Peyer's patch (tissue), 4 donors: ENCODE data around the gene RERG. TPM values are rescaled to one million over a fixed set of nuclear protein-coding genes. Genes with fewer than 3 reads are reported as not detected.
"Not testable (repeated sequence)": the region's sequence is repeated elsewhere in the genome, so short reads cannot be mapped to it uniquely, and the experiment has no call there.

Experiments used
- DNase-seq, 3 donors: peaks; one replicate each; pipeline ENCODE4 v3.0.0-alpha.2; 2017 to 2019
- H3K27ac ChIP-seq, 4 donors: fragments of 200-600 bp; sonication (generic); one replicate each; pipeline ENCODE4 v1.5.1; 2016 to 2019
- H3K27me3 ChIP-seq, 2 donors: fragments of 200-600 bp; sonication (generic); one replicate each; pipeline ENCODE4 v1.5.1; 2019
- H3K36me3 ChIP-seq, 3 donors: fragments of 200-600 bp; sonication (generic); one replicate each; pipeline ENCODE4 v1.5.1; 2016 to 2019
- H3K4me1 ChIP-seq, 4 donors: fragments of 200-600 bp; sonication (generic); one replicate each; pipeline ENCODE4 v1.5.1; 2016 to 2019
- H3K4me3 ChIP-seq, 4 donors: fragments of 200-600 bp; sonication (generic); 1 replicate in 3 of 4; 2 replicates in 1 of 4; pipeline ENCODE4 v1.5.1; 2016 to 2019; ENCODE audit warnings: mild to moderate bottlenecking in 1 of 4
- H3K9me3 ChIP-seq, 4 donors: fragments of 200-600 bp; sonication (generic); one replicate each; pipeline ENCODE4 v1.5.1; 2016 to 2019; ENCODE audit warnings: mild to moderate bottlenecking in 1 of 4
- CTCF ChIP-seq, 6 experiments: fragments of 450-650 bp in 4 of 6; fragments of 200-600 bp in 2 of 6; sonication (generic) in 1 of 6; IDR thresholded peaks; one replicate each; pipeline ENCODE4 v1.5.1; 2017 to 2019; ENCODE audit warnings: antibody characterized with exemption in 6 of 6, mild to moderate bottlenecking in 3 of 6, moderate library complexity in 1 of 6
- POLR2A ChIP-seq, 2 donors: fragments of 450-650 bp; IDR thresholded peaks; one replicate each; pipeline ENCODE4 v1.5.1; 2017; ENCODE audit warnings: antibody characterized with exemption in 2 of 2, mild to moderate bottlenecking in 2 of 2, moderate library complexity in 2 of 2
- total RNA-seq, 4 donors: library from RNA; depleted of rRNA; stranded (reverse); fragments of >200 nt; gene quantifications; one replicate each; pipeline ENCODE4 v1.1.0, GENCODE V29; 2016

The RERG gene
- total RNA-seq, 4 donors from 2014 or later = 2.3 to 31.4 (median 10.7) TPM

- Histone ChIP-seq H3K27me3 (no peaks in the 10 kb centered on the region), H3K4me1 (no peaks in the 10 kb centered on the region), H3K4me3 (no peak overlapping the region), H3K36me3 (no peaks in the 10 kb centered on the region), H3K9me3 (no peaks in the 10 kb centered on the region), H3K27ac (no peak overlapping the region)
- peak in 1 of 3 donors; percentile 63 for DNase-seq
- TF ChIP-seq CTCF (IDR thresholded peaks at IDR 0.05) (peak in 5 of 6 experiments; percentile 37 to 55 (median 49)), POLR2A (IDR thresholded peaks at IDR 0.05) (no peak)
These were observed 5.9 kb upstream of the RERG start for GRCh38 chr12:15227004-15227679.

- H3K4me3 ChIP-seq, H3K4me1 ChIP-seq, DNase-seq, H3K36me3 ChIP-seq, H3K9me3 ChIP-seq, H3K27ac ChIP-seq, H3K27me3 ChIP-seq: not testable (repeated sequence)
These were observed 4.6 kb upstream of the RERG start for GRCh38 chr12:15225863-15226218.

DNA sequence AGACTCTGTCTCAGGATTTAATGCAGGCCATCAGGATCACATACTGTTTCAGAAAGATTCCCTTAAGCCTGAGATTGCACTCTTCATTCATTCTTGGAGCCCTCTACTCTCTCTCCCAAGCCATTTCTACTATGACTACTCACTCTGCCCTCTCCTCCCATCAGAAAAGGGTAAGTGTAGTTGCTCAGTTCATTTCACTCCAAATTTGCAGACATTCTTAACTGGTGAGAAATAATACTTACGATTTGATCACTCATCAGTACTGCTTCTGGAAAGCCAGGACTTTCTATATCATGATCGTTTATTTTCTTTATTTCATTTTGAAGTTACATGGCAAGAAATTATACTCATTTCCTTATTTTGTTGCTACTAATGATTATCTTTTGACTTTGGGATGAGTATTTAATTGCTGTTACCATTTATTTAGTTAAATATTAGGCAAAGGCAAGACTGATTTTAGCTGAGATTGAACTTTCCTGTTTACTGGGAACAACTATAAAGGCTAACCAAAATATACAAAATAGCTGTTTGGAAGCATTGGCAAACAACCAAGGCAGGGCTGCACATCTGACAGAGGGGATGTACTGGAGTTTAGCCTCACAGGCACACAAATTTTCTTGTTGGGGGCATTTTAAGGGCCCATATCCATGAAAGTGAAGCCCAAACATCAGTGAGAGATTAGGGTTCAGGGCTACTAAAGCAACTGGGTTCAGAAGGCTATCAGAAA, 4.1 kb upstream of the RERG start:
- Histone ChIP-seq H3K27me3 (no peaks in the 10 kb centered on the region), H3K4me1 (no peaks in the 10 kb centered on the region), H3K4me3 (no peak overlapping the region), H3K27ac (no peak overlapping the region), H3K9me3 (no peaks in the 10 kb centered on the region), H3K36me3 (no peaks in the 10 kb centered on the region)
- no peak for DNase-seq
- no peak for TF ChIP-seq POLR2A (IDR thresholded peaks at IDR 0.05)
- no peak for TF ChIP-seq CTCF (IDR thresholded peaks at IDR 0.05)

DNA sequence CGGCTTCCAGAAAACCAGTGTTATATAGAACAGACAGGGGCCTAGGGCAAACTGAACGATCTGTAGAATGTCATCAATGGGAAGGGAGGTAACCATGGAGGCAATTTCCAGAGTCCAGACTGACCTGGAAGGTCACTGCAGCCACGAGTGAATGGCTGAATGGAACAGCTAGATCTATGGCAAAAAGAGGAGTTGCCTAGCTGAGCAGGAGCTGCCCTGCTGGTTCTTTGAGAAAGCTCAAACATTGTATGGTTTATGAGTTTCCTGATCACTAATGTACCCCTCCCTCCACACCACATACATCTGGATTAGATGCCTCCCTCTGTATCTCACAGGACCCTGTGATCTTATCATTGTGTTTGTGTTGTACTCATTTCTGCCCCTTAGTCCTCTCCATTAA, 1.0 kb upstream of the RERG start:
- no peak for DNase-seq
- no peak overlapping the region for H3K4me3 ChIP-seq
- H3K9me3 ChIP-seq = no peaks in the 10 kb centered on the region
- no peaks in the 10 kb centered on the region for H3K36me3 ChIP-seq
- no peaks in the 10 kb centered on the region for H3K27me3 ChIP-seq
- no peak for TF ChIP-seq POLR2A (IDR thresholded peaks at IDR 0.05)
- TF ChIP-seq CTCF (IDR thresholded peaks at IDR 0.05) = no peak
- no peaks in the 10 kb centered on the region for H3K4me1 ChIP-seq
- H3K27ac ChIP-seq = no peak overlapping the region

DNA sequence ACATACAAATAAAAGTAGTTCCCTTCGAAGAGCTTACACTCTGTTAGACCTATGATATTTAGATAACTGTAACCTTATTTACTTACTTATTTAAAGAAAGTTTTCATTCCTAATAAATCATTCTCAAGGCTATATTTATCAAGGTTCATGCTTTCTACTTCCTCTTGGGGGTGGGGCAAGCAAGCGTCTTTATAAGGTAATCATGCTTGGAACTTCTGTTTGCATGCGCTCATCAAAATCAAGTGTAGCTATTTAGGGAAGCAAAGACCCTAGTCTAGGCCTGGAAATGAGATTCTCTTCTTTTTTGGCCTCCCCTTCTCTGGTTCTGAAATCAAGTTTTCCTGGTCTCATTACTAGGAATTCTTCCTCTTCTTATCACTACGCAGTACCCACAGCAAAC, 766 bp downstream of the RERG start:
- H3K4me3 ChIP-seq = peak overlapping the region in 3 of 4 donors; percentile 36 to 56 (median 53)
- H3K27ac ChIP-seq = peak overlapping the region; percentile 47 to 80 (median 72)
- no peaks in the 10 kb centered on the region for H3K27me3 ChIP-seq
- H3K36me3 ChIP-seq = no peaks in the 10 kb centered on the region
- H3K4me1 ChIP-seq = no peaks in the 10 kb centered on the region
- no peak for DNase-seq
- TF ChIP-seq CTCF (IDR thresholded peaks at IDR 0.05) (no peak), POLR2A (IDR thresholded peaks at IDR 0.05) (no peak)
- no peaks in the 10 kb centered on the region for H3K9me3 ChIP-seq

DNA sequence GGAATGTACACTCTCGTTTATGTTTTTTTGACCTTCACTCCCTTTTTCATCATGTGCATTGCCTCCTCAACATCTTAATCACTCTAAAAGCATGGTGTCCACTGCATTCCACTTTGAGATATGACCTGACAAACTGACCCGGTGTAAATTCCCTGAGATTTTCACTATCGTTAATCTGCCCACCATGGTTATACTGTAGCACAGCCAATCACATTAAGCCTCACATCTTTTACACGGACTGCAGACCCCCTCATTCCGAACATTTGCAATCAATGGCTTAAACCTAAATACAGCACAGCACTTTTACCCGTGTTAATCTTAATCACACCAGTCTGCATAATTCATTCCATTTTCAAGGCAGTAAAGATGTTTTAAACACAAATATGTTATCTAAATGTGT, 2.4 kb downstream of the RERG start:
- Histone ChIP-seq H3K4me1 (no peaks in the 10 kb centered on the region), H3K36me3 (no peaks in the 10 kb centered on the region), H3K27me3 (no peaks in the 10 kb centered on the region), H3K9me3 (no peaks in the 10 kb centered on the region), H3K27ac (peak overlapping the region in 1 of 4 donors; percentile 80), H3K4me3 (no peak overlapping the region)
- TF ChIP-seq CTCF (IDR thresholded peaks at IDR 0.05) = no peak
- TF ChIP-seq POLR2A (IDR thresholded peaks at IDR 0.05) = no peak
- no peak for DNase-seq
